Gastrocnemius medialis (tissue), 4 donors: ENCODE measurements around the gene ST14.

Source experiments
- CTCF ChIP-seq, 5 experiments: fragments of 450-650 bp in 3 of 5; fragments of 200-600 bp in 2 of 5; sonication (generic) in 2 of 5; IDR thresholded peaks in 4 of 5; conservative IDR thresholded peaks in 1 of 5; 1 replicate in 4 of 5; 2 replicates in 1 of 5; pipeline ENCODE4 v1.5.1; 2016 to 2019; ENCODE audit warnings: antibody characterized with exemption in 5 of 5, mild to moderate bottlenecking in 3 of 5, moderate library complexity in 3 of 5
- POLR2A ChIP-seq, 2 donors: fragments of 450-650 bp; IDR thresholded peaks; one replicate each; pipeline ENCODE4 v1.6.1; 2017; ENCODE audit warnings: antibody characterized with exemption in 2 of 2, mild to moderate bottlenecking in 2 of 2, moderate library complexity in 2 of 2

GRCh38 chr11:130246738-130247137, 87.2 kb downstream of the ST14 start:
- TF ChIP-seq POLR2A (IDR thresholded peaks at IDR 0.05) (no peak), CTCF (IDR thresholded peaks at IDR 0.05 in 4 of 5, conservative IDR thresholded peaks at IDR 0.05 in 1 of 5) (no peak)
